BLaER1 (cell line): ENCODE results near the gene ANKS1B.

Experiments
- H3K27ac ChIP-seq: shearing (Covaris generic); formaldehyde crosslinking; 2 replicates; pipeline ENCODE4 v1.8.1; 2022
- H3K27me3 ChIP-seq: shearing (Covaris generic); formaldehyde crosslinking; 2 replicates; pipeline ENCODE4 v1.8.1; 2022
- H3K36me3 ChIP-seq: shearing (Covaris generic); formaldehyde crosslinking; 2 replicates; pipeline ENCODE4 v1.8.1; 2022
- H3K4me1 ChIP-seq: shearing (Covaris generic); formaldehyde crosslinking; 2 replicates; pipeline ENCODE4 v1.8.1; 2022
- H3K4me2 ChIP-seq: shearing (Covaris generic); formaldehyde crosslinking; 2 replicates; pipeline ENCODE4 v1.8.1; 2022
- H3K4me3 ChIP-seq: shearing (Covaris generic); formaldehyde crosslinking; 2 replicates; pipeline ENCODE4 v1.8.1; 2022
- H3K9ac ChIP-seq: shearing (Covaris generic); formaldehyde crosslinking; 2 replicates; pipeline ENCODE4 v1.8.1; 2022
- H3K9me3 ChIP-seq: shearing (Covaris generic); formaldehyde crosslinking; 2 replicates; pipeline ENCODE4 v1.8.1; 2022
- H4K20me1 ChIP-seq: shearing (Covaris generic); formaldehyde crosslinking; 2 replicates; pipeline ENCODE4 v1.8.1; 2022
- Cebpa-rat ChIP-seq: shearing (Covaris generic); IDR thresholded peaks from 2 replicates; pipeline ENCODE4 v1.8.1; 2022

The ANKS1B gene

DNA sequence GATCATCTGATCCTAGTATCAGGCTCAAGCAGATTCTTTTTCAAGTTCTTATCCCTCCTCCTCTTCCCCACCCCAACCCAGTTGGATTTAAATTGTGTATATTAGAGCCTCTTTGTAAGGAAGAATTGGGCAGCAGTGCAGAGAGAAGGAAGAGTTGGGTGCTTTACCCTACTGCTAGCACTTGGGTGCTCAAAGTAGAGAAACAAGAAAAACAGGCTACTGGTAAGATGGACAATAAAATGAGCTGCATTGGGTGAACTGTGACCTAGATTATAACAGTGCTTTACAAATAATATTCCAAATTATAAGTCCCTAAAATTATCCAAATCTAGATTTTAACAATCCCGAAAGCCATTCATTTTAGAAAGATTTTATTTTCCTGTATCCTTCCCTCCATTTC is 700.6 kb downstream of the ANKS1B start:
- no peak overlapping the region for H3K27ac ChIP-seq
- no peaks in the 10 kb centered on the region for H3K9me3 ChIP-seq
- no peak overlapping the region for H3K9ac ChIP-seq
- no peak for TF ChIP-seq Cebpa-rat
- peaks cover 56% of the 10 kb centered on the region for H3K36me3 ChIP-seq
- H3K4me3 ChIP-seq: no peak overlapping the region
- no peaks in the 10 kb centered on the region for H4K20me1 ChIP-seq
- H3K27me3 ChIP-seq: no peaks in the 10 kb centered on the region
- no peak overlapping the region for H3K4me2 ChIP-seq
- peaks cover 16% of the 10 kb centered on the region for H3K4me1 ChIP-seq

- Histone ChIP-seq H3K4me2 (peak overlapping the region; percentile 16; the same call in 1 of the 2 replicates), H3K27ac (no peak overlapping the region)
- no peak for TF ChIP-seq Cebpa-rat
Measured at GRCh38 chr12:99282624-99283023, 702.1 kb downstream of the ANKS1B start.

DNA sequence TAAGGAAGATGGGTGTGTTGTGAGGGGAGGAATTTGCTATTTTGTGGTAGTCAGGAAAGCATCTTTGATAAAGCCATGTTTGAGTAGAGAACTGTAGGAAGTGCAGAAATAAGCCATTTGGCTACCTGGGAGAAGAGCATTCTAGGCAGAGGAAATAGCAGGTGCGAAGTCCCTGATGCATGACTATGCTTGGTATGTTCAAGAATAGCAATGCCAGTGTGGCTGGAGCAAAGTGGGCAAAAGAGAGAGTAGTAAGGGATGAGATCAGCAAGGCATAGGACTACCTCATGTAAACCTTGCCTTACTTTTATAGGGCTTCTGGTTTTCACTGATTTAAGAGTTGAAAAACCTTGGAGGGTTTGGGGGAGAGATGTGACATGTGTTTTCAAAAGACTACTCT is 702.6 kb downstream of the ANKS1B start:
- H4K20me1 ChIP-seq: no peaks in the 10 kb centered on the region
- no peak overlapping the region for H3K27ac ChIP-seq
- no peak overlapping the region for H3K4me3 ChIP-seq
- peaks cover 5% of the 10 kb centered on the region for H3K9me3 ChIP-seq
- no peak overlapping the region for H3K9ac ChIP-seq
- TF ChIP-seq Cebpa-rat: no peak
- no peaks in the 10 kb centered on the region for H3K27me3 ChIP-seq
- peaks cover 70% of the 10 kb centered on the region for H3K36me3 ChIP-seq
- H3K4me2 ChIP-seq: peak overlapping the region; percentile 16; the same call in 1 of the 2 replicates
- H3K4me1 ChIP-seq: peaks cover 16% of the 10 kb centered on the region

More at GRCh38 chr12:99282624-99283023, 702.1 kb downstream of the ANKS1B start:
- no peak overlapping the region for H3K9ac ChIP-seq
- H3K36me3 ChIP-seq: peaks cover 67% of the 10 kb centered on the region
- no peaks in the 10 kb centered on the region for H4K20me1 ChIP-seq
- no peaks in the 10 kb centered on the region for H3K27me3 ChIP-seq
- peaks cover 5% of the 10 kb centered on the region for H3K9me3 ChIP-seq
- no peak overlapping the region for H3K4me3 ChIP-seq
- H3K4me1 ChIP-seq: peaks cover 16% of the 10 kb centered on the region

GRCh38 chr12:99281277-99281676 is 703.5 kb downstream of the ANKS1B start:
- no peak overlapping the region for H3K4me2 ChIP-seq
- peaks cover 5% of the 10 kb centered on the region for H3K9me3 ChIP-seq
- no peak overlapping the region for H3K9ac ChIP-seq
- peaks cover 16% of the 10 kb centered on the region for H3K4me1 ChIP-seq
- H3K4me3 ChIP-seq: no peak overlapping the region
- H4K20me1 ChIP-seq: no peaks in the 10 kb centered on the region
- H3K27me3 ChIP-seq: no peaks in the 10 kb centered on the region
- no peak for TF ChIP-seq Cebpa-rat
- peaks cover 70% of the 10 kb centered on the region for H3K36me3 ChIP-seq
- H3K27ac ChIP-seq: no peak overlapping the region

- Histone ChIP-seq H3K4me1 (peaks cover 16% of the 10 kb centered on the region), H4K20me1 (no peaks in the 10 kb centered on the region), H3K9me3 (peaks cover 5% of the 10 kb centered on the region), H3K9ac (no peak overlapping the region), H3K36me3 (peaks cover 77% of the 10 kb centered on the region), H3K27me3 (no peaks in the 10 kb centered on the region), H3K4me2 (no peak overlapping the region), H3K4me3 (no peak overlapping the region), H3K27ac (no peak overlapping the region)
- no peak for TF ChIP-seq Cebpa-rat
Measured at GRCh38 chr12:99278899-99279298, 705.8 kb downstream of the ANKS1B start.

- H3K27me3 ChIP-seq: no peaks in the 10 kb centered on the region
- H3K27ac ChIP-seq: no peak overlapping the region
- no peak overlapping the region for H3K4me3 ChIP-seq
- H3K36me3 ChIP-seq: peaks cover 83% of the 10 kb centered on the region
- H3K9me3 ChIP-seq: peaks cover 5% of the 10 kb centered on the region
- no peaks in the 10 kb centered on the region for H4K20me1 ChIP-seq
- H3K4me2 ChIP-seq: no peak overlapping the region
- peaks cover 9% of the 10 kb centered on the region for H3K4me1 ChIP-seq
- no peak overlapping the region for H3K9ac ChIP-seq
- TF ChIP-seq Cebpa-rat: no peak
Measured at GRCh38 chr12:99277591-99278379, 707.0 kb downstream of the ANKS1B start.

- H3K4me3 ChIP-seq: no peak overlapping the region
- H4K20me1 ChIP-seq: no peaks in the 10 kb centered on the region
- no peak overlapping the region for H3K4me2 ChIP-seq
- no peak overlapping the region for H3K27ac ChIP-seq
- 0 out of 2 replicates have a peak, but pooled peaks cover 4% of the 10 kb centered on the region for H3K9me3 ChIP-seq
- no peaks in the 10 kb centered on the region for H3K4me1 ChIP-seq
- no peak overlapping the region for H3K9ac ChIP-seq
- no peaks in the 10 kb centered on the region for H3K27me3 ChIP-seq
- no peak for TF ChIP-seq Cebpa-rat
- peaks cover 44% of the 10 kb centered on the region for H3K36me3 ChIP-seq
Measured at GRCh38 chr12:99271071-99271470, 713.7 kb downstream of the ANKS1B start.

DNA sequence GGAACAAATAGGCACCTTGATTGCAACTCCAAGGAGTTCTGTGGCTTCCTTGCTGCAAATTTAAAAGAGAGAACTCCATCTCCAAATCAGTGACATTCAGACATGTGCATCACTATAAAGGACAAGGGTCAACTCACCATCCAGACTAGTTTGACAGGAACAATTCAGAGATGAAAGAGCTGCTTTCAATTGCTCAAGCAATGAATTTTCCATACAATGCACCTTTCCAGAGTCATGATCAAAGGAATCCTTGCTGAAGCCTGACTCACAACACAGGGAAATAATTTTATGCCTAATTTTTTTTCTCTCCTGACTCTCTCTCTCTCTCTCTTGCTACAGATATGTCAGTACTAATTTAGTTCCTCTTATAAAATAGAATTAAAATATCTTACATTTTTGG is 717.7 kb downstream of the ANKS1B start:
- H3K27ac ChIP-seq: no peak overlapping the region
- H3K9ac ChIP-seq: no peak overlapping the region
- no peak overlapping the region for H3K4me2 ChIP-seq
- no peak for TF ChIP-seq Cebpa-rat
- H3K36me3 ChIP-seq: peaks cover 35% of the 10 kb centered on the region
- H4K20me1 ChIP-seq: no peaks in the 10 kb centered on the region
- 0 out of 2 replicates have a peak, but pooled peaks cover 4% of the 10 kb centered on the region for H3K9me3 ChIP-seq
- no peaks in the 10 kb centered on the region for H3K27me3 ChIP-seq
- H3K4me1 ChIP-seq: no peaks in the 10 kb centered on the region
- H3K4me3 ChIP-seq: no peak overlapping the region

GRCh38 chr12:99265648-99266047 is 719.1 kb downstream of the ANKS1B start:
- no peak for TF ChIP-seq Cebpa-rat
- no peak overlapping the region for H3K4me2 ChIP-seq
- no peaks in the 10 kb centered on the region for H3K27me3 ChIP-seq
- no peaks in the 10 kb centered on the region for H3K9me3 ChIP-seq
- peaks cover 30% of the 10 kb centered on the region for H3K36me3 ChIP-seq
- H3K4me3 ChIP-seq: no peak overlapping the region
- no peak overlapping the region for H3K27ac ChIP-seq
- no peak overlapping the region for H3K9ac ChIP-seq
- no peaks in the 10 kb centered on the region for H4K20me1 ChIP-seq
- 0 out of 2 replicates have a peak, but pooled peaks cover 5% of the 10 kb centered on the region for H3K4me1 ChIP-seq

DNA sequence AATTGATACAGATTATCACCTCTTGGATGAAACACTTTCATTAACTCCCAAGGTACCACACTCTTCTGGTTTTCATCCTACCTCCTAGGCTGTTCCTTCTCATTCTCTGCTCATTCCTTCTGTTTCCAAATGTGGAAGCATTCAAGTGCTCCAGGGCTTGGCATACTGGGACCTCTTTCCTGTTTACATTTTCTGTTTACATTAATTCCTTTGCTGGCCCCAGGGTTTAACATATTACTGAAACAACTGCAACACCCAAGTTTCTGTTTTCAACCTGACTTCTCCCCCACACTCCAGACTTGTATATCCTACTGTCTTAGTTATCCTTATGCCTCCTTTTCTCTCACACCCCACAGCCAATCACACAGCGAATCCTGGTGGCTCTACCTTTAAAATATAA is 723.5 kb downstream of the ANKS1B start:
- H3K4me3 ChIP-seq: no peak overlapping the region
- no peaks in the 10 kb centered on the region for H3K27me3 ChIP-seq
- no peaks in the 10 kb centered on the region for H3K9me3 ChIP-seq
- no peaks in the 10 kb centered on the region; the same call in 1 of the 2 replicates for H4K20me1 ChIP-seq
- H3K4me2 ChIP-seq: no peak overlapping the region
- no peak overlapping the region for H3K9ac ChIP-seq
- no peak overlapping the region for H3K27ac ChIP-seq
- H3K36me3 ChIP-seq: peaks cover 17% of the 10 kb centered on the region
- no peak for TF ChIP-seq Cebpa-rat
- H3K4me1 ChIP-seq: peaks cover 22% of the 10 kb centered on the region
